ENCODE results near the gene DHX38. TPM values are rescaled to one million over a fixed set of nuclear protein-coding genes. Genes with fewer than 3 reads are reported as not detected.

Gene DHX38
- total RNA-seq, 1 experiment from 2014 or later = 71.0 TPM

DNA sequence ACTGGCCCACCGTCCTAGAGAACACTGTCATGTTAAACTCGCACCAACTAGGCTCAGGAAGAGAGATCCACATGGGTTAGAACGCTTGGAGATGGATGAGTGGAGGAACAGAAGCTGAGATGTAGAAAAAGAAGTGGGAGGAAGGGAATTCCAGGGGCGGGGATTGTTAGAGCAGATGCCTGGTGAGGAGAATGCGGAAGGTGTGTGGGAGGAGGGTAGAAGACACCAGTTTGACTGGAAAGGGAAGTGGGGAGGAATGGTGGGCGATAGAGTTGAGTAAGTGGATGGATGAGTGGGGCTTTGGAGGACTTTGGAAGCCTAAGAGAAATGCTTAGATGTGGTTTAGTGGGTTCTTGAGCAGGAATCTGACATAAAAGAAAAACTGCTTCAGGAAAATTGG lies 37.4 kb downstream of the DHX38 start:
- H3K36me3 ChIP-seq (ENCODE audit: control insufficient read depth in 1 of 2, insufficient read depth in 2 of 2, low read length in 2 of 2) = no peaks in the 10 kb centered on the region
- no peak overlapping the region for H3K9ac ChIP-seq (ENCODE audit: low read length)
- CTCF ChIA-PET = no interaction called here
- H4K20me1 ChIP-seq (ENCODE audit: insufficient read depth) = no peaks in the 10 kb centered on the region
- H3K4me2 ChIP-seq (ENCODE audit: low read length) = no peak overlapping the region
- TF ChIP-seq SIN3A (IDR thresholded peaks at IDR 0.05; ENCODE audit: low read depth) (no peak), MAX (IDR thresholded peaks at IDR 0.05) (no peak), EGR1 (IDR thresholded peaks at IDR 0.05; ENCODE audit: low read depth) (no peak), SRF (IDR thresholded peaks at IDR 0.05; ENCODE audit: low read depth) (no peak), RAD21 (IDR thresholded peaks at IDR 0.05; ENCODE audit: low read depth) (no peak), ZNF274 (IDR thresholded peaks at IDR 0.05; ENCODE audit: low read depth, low read length) (no peak), CTCF (IDR thresholded peaks at IDR 0.05 in 2 of 3, conservative IDR thresholded peaks at IDR 0.05 in 1 of 3; ENCODE audit: borderline replicate concordance in 1 of 3, insufficient read depth in 1 of 3, low read depth in 2 of 3, low read length in 2 of 3) (no peak), CBX3 (IDR thresholded peaks at IDR 0.05; ENCODE audit: low read depth) (no peak), ZFX (IDR thresholded peaks at IDR 0.05) (no peak), EZH2phosphoT487 (IDR thresholded peaks at IDR 0.05; ENCODE audit: borderline replicate concordance) (no peak), YY1 (IDR thresholded peaks at IDR 0.05; ENCODE audit: extremely low read depth, insufficient replicate concordance, low read depth, low read length) (no peak), ELF1 (IDR thresholded peaks at IDR 0.05; ENCODE audit: borderline replicate concordance, low read depth) (no peak), CEBPB (IDR thresholded peaks at IDR 0.05; ENCODE audit: low read depth) (no peak), REST (IDR thresholded peaks at IDR 0.05; ENCODE audit: low read depth) (no peak), ZBTB33 (IDR thresholded peaks at IDR 0.05; ENCODE audit: extremely low read depth, insufficient replicate concordance, low read length) (no peak)
- no peak overlapping the region for H2AFZ ChIP-seq (ENCODE audit: low read depth, low read length, poor library complexity, severe bottlenecking)
- intact Hi-C loops (cut with micrococcal nuclease) = no loop called here
- H3K9me3 ChIP-seq (ENCODE audit: control insufficient read depth in 1 of 2, insufficient read depth in 1 of 2, low read depth in 1 of 2, low read length in 2 of 2) = no peaks in the 10 kb centered on the region
- H3K79me2 ChIP-seq (ENCODE audit: insufficient read depth, low read length) = no peaks in the 10 kb centered on the region
- H3K4me1 ChIP-seq (ENCODE audit: control insufficient read depth in 1 of 2, insufficient read depth in 2 of 2, low read length in 2 of 2) = peaks cover 0 to 4% of the 10 kb centered on the region in 2 experiments; a peak in 1 of 4 replicates
- POLR2A ChIA-PET = no interaction called here
- no peak overlapping the region for H3K4me3 ChIP-seq (replicated peaks in 1 of 2; ENCODE audit: low read depth in 1 of 2, low read length in 2 of 2)
- DNase-seq (ENCODE audit: low read depth, low spot score) = no peak
- no peak for ATAC-seq
- no peaks in the 10 kb centered on the region for H3K9me2 ChIP-seq (ENCODE audit: insufficient read depth)
- no peak overlapping the region for H3K27ac ChIP-seq (ENCODE audit: low read depth, low read length)
- RAD21 ChIA-PET (ENCODE audit: low non-redundant PET in 1 of 2, low total read pairs in 2 of 2, uncharacterized antibody in 2 of 2, unreplicated experiment in 2 of 2) = no interaction called here
- no peaks in the 10 kb centered on the region for H3K27me3 ChIP-seq (ENCODE audit: insufficient read depth, low read length)
- no TSS peak for BruUV-seq (replicated peaks)

Data from HCT116 (cell line).